ENCODE data around the gene TUBA4B.

DNA sequence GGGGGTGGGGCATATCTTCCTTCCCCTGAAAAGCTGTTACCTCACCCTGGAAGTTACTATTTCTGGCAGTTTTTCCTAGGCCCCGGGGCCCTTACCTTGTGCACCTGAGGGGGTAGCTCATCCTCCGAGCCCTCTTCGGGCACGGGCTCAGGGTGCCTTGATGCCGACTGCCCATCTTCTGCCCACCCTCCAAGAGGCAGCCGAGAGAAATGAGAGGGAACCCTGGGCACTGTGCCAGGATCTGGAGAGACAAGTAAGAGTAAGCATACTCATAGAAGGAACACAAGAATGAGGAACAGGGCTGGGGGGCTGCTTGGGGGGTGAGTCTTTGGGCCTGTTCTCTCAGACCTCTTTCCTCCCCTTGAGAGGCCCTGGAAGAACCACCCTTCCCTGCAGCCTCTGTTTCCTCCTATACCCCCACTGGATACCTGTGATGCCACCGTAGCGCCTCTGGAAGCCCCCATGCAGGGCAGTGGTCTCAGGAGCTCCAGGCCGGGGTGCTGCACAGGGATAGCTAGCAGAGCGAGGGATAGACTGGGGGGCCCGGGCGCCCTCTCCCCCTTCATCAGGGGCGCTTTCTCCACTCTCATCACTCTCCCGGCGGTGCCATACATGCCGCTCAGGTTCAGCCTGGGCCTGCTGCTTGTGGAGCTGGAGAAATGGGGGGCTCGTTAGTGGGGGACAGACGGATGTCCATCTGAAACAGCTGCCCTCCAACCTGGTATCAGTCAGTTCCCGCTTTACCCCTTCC, 32.2 kb upstream of the TUBA4B start:
- TF ChIP-seq, protein P1, sequence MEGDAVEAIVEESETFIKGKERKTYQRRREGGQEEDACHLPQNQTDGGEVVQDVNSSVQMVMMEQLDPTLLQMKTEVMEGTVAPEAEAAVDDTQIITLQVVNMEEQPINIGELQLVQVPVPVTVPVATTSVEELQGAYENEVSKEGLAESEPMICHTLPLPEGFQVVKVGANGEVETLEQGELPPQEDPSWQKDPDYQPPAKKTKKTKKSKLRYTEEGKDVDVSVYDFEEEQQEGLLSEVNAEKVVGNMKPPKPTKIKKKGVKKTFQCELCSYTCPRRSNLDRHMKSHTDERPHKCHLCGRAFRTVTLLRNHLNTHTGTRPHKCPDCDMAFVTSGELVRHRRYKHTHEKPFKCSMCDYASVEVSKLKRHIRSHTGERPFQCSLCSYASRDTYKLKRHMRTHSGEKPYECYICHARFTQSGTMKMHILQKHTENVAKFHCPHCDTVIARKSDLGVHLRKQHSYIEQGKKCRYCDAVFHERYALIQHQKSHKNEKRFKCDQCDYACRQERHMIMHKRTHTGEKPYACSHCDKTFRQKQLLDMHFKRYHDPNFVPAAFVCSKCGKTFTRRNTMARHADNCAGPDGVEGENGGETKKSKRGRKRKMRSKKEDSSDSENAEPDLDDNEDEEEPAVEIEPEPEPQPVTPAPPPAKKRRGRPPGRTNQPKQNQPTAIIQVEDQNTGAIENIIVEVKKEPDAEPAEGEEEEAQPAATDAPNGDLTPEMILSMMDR (IDR thresholded peaks at IDR 0.05): no peak
- TF ChIP-seq POLR2A (IDR thresholded peaks at IDR 0.05): no peak
